PC-9 (cell line): ENCODE measurements around the gene KCNJ15.

Source experiments
- EZH2 ChIP-seq: fragments of 200-600 bp; sonication (generic); IDR thresholded peaks from 2 replicates; pipeline ENCODE4 v1.8.0; 2017; ENCODE audit warnings: antibody characterized with exemption, low read depth
- TF ChIP-seq, protein P1 (sequence below): fragments of 200-600 bp; sonication (generic); conservative IDR thresholded peaks from 2 replicates; pipeline ENCODE4 v1.6.1; 2017; ENCODE audit warnings: mixed run types, antibody characterized with exemption, mild to moderate bottlenecking, moderate library complexity

GRCh38 chr21:38254970-38255369, 1.8 kb upstream of the KCNJ15 start:
- TF ChIP-seq, protein P1, sequence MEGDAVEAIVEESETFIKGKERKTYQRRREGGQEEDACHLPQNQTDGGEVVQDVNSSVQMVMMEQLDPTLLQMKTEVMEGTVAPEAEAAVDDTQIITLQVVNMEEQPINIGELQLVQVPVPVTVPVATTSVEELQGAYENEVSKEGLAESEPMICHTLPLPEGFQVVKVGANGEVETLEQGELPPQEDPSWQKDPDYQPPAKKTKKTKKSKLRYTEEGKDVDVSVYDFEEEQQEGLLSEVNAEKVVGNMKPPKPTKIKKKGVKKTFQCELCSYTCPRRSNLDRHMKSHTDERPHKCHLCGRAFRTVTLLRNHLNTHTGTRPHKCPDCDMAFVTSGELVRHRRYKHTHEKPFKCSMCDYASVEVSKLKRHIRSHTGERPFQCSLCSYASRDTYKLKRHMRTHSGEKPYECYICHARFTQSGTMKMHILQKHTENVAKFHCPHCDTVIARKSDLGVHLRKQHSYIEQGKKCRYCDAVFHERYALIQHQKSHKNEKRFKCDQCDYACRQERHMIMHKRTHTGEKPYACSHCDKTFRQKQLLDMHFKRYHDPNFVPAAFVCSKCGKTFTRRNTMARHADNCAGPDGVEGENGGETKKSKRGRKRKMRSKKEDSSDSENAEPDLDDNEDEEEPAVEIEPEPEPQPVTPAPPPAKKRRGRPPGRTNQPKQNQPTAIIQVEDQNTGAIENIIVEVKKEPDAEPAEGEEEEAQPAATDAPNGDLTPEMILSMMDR, result no peak
- no peak for TF ChIP-seq EZH2
